GM12878 (cell line): ENCODE measurements around the gene CLIP1. TPM values are rescaled to one million over a fixed set of nuclear protein-coding genes. Genes with fewer than 3 reads are reported as not detected.

ENCODE experiments used
- ATAC-seq: fragments of 200-7000 bp; cut with Tn5 transposase; 3 replicates; pipeline ENCODE4 v1.9.1; 2020; ENCODE audit warnings: mild to moderate bottlenecking, moderate library complexity
- BruUV-seq: library from RNA; stranded (reverse); fragments of 400-500 nt; replicated peaks from 2 replicates; lab custom pipeline; 2021; lab: Mats Ljungman, UMichigan
- CTCF ChIA-PET: fragments of 300-600 bp; sonication (Branson Sonifier 250); formaldehyde crosslinking; extraction: SDS; loops from one replicate; lab custom pipeline; 2021; ENCODE audit warnings: inconsistent platforms; lab: Yijun Ruan, JAX
- POLR2A ChIA-PET: fragments of 350-600 bp; formaldehyde crosslinking; extraction: SDS; loops from one replicate; lab custom pipeline; 2021; ENCODE audit warnings: inconsistent platforms; lab: Charles Lee
- RAD21 ChIA-PET: fragments of 300-600 bp; sonication (Branson Sonifier 250); formaldehyde crosslinking; loops from one replicate; lab custom pipeline; 2023; ENCODE audit warnings: antibody characterized with exemption; ENCODE audit not compliant: unreplicated experiment; lab: Charles Lee
- SMC1A ChIA-PET: fragments of 300-600 bp; sonication (Branson Sonifier 250); formaldehyde crosslinking; loops from one replicate; lab custom pipeline; 2023; ENCODE audit not compliant: unreplicated experiment, uncharacterized antibody; lab: Charles Lee
- DNase-seq: peaks from one replicate; pipeline ENCODE4 v3.0.0-alpha.2; 2011; ENCODE audit warnings: low read depth, low spot score
- FAIRE-seq: peaks from 3 replicates; lab custom pipeline; 2011; peaks lifted over from hg19 to GRCh38; lab: Jason Lieb, UNC
- H2AFZ ChIP-seq: 2 replicates; pipeline ENCODE4 v1.6.0; 2011; ENCODE audit warnings: low read depth, low read length, control low read depth; ENCODE audit not compliant: control insufficient read depth
- H3K27ac ChIP-seq: 2 replicates; pipeline ENCODE4 v1.5.1; 2011; ENCODE audit warnings: control low read depth; ENCODE audit not compliant: control insufficient read depth, insufficient read depth
- H3K27me3 ChIP-seq, 2 experiments: replicated peaks in 1 of 2; 2 replicates each; pipeline versions ENCODE4 v1.6.0 to v1.6.1; 2011; ENCODE audit warnings: low read length in 1 of 2; ENCODE audit not compliant: control insufficient read depth in 2 of 2, insufficient read depth in 2 of 2
- H3K36me3 ChIP-seq, 2 experiments: 2 replicates each; pipeline ENCODE4 v1.5.1; 2011; ENCODE audit warnings: low read length in 1 of 2; ENCODE audit not compliant: control insufficient read depth in 2 of 2, insufficient read depth in 2 of 2
- H3K4me1 ChIP-seq: 2 replicates; pipeline ENCODE4 v1.6.1; 2011; ENCODE audit warnings: mild to moderate bottlenecking, low read length, moderate library complexity, mixed read lengths; ENCODE audit not compliant: control insufficient read depth, insufficient read depth
- H3K4me2 ChIP-seq: 2 replicates; pipeline ENCODE4 v1.6.0; 2011; ENCODE audit warnings: control low read depth; ENCODE audit not compliant: control insufficient read depth, insufficient read depth
- H3K4me3 ChIP-seq: fragments of 200-600 bp; sonication (generic); 2 replicates; pipeline ENCODE4 v1.5.1; 2016
- H3K79me2 ChIP-seq: 2 replicates; pipeline ENCODE4 v1.6.0; 2011; ENCODE audit warnings: low read length; ENCODE audit not compliant: control insufficient read depth, insufficient read depth
- H3K9ac ChIP-seq: 2 replicates; pipeline ENCODE4 v1.8.0; 2011; ENCODE audit warnings: low read length, control low read depth, mixed read lengths; ENCODE audit not compliant: control insufficient read depth, insufficient read depth
- H3K9me3 ChIP-seq: replicated peaks from 3 replicates; pipeline ENCODE4 v1.5.1; 2011; ENCODE audit warnings: mild to moderate bottlenecking, low read length; ENCODE audit not compliant: control insufficient read depth, insufficient read depth
- H4K20me1 ChIP-seq: 2 replicates; pipeline ENCODE4 v1.6.0; 2011; ENCODE audit not compliant: control insufficient read depth, insufficient read depth
- BCL11A ChIP-seq: IDR thresholded peaks from 2 replicates; pipeline ENCODE4 v1.6.1; 2011; ENCODE audit warnings: low read depth, low read length
- CBX5 ChIP-seq: sonication (generic); IDR thresholded peaks from 2 replicates; pipeline ENCODE4 v1.6.1; 2016; ENCODE audit warnings: low read depth, moderate library complexity, mild to moderate bottlenecking, inconsistent platforms
- EGR1 ChIP-seq, 2 experiments: IDR thresholded peaks; 1 replicate in 1 of 2; 2 replicates in 1 of 2; pipeline ENCODE4 v1.6.1; 2011 to 2012; ENCODE audit warnings: low read depth in 2 of 2, low read length in 2 of 2, borderline replicate concordance in 1 of 2, mild to moderate bottlenecking in 1 of 2, moderate library complexity in 1 of 2
- EZH2 ChIP-seq: IDR thresholded peaks from 2 replicates; pipeline ENCODE4 v1.6.1; 2012; ENCODE audit warnings: low read depth, mild to moderate bottlenecking, control low read depth, inconsistent platforms, low read length, borderline replicate concordance; ENCODE audit not compliant: control insufficient read depth
- FOS ChIP-seq: IDR thresholded peaks from 3 replicates; pipeline ENCODE4 v1.6.1; 2011; ENCODE audit warnings: borderline replicate concordance; ENCODE audit not compliant: insufficient read length; ENCODE audit errors: extremely low read depth
- FOXK2 ChIP-seq: fragments of 450-650 bp; IDR thresholded peaks from 2 replicates; pipeline ENCODE4 v1.6.1; 2017; ENCODE audit warnings: mild to moderate bottlenecking, moderate library complexity
- HDAC6 ChIP-seq: fragments of 200-600 bp; sonication (generic); IDR thresholded peaks from one replicate; pipeline ENCODE4 v1.8.0; 2017; ENCODE audit warnings: antibody characterized with exemption; ENCODE audit not compliant: unreplicated experiment
- MEF2B ChIP-seq: fragments of 450-650 bp; IDR thresholded peaks from 2 replicates; pipeline ENCODE4 v1.6.1; 2018; ENCODE audit warnings: mild to moderate bottlenecking, moderate library complexity; ENCODE audit not compliant: partially characterized antibody, poor library complexity, severe bottlenecking
- MTA2 ChIP-seq: fragments of 450-650 bp; IDR thresholded peaks from 2 replicates; pipeline ENCODE4 v1.6.1; 2016; ENCODE audit warnings: low read depth, mild to moderate bottlenecking, moderate library complexity
- WRNIP1 ChIP-seq: IDR thresholded peaks from 2 replicates; pipeline ENCODE4 v1.6.1; 2011; ENCODE audit warnings: low read depth, low read length, improper control_type of control experiment, borderline replicate concordance
- ZBED1 ChIP-seq: IDR thresholded peaks from 2 replicates; pipeline ENCODE4 v1.6.1; 2016; ENCODE audit warnings: borderline replicate concordance
- WGBS: methylation state at CpG from one replicate; pipeline ENCODE4 v1.1.6; 2016; ENCODE audit warnings: low lambda C conversion rate; ENCODE audit not compliant: insufficient replicate concordance, insufficient coverage; ENCODE audit errors: missing lambda C conversion rate; 5-methylcytosine and 5-hydroxymethylcytosine counted together
- in situ Hi-C: fragments of 300-500 bp; cut with MboI; formaldehyde crosslinking; loops from 9 replicates; pipeline ENCODE4 v1.14.3; 2018; ENCODE audit warnings: mixed read lengths
- intact Hi-C: fragments of 100-400 bp; cut with micrococcal nuclease; formaldehyde crosslinking; loops from one replicate; pipeline ENCODE4 v1.14.2; 2022; ENCODE audit not compliant: unreplicated experiment
- polyA plus RNA-seq, 11 experiments: library from polyadenylated mRNA; depleted of rRNA in 4 of 11; unstranded in 6 of 11; stranded (reverse) in 5 of 11; fragments of >200 nt; fragmentation: Nextera tagmentation in 4 of 11; fragmentation: Illumina TruSeq in 1 of 11; extraction: Ambion mirVana in 4 of 11; extraction: Trizol in 1 of 11; gene quantifications; 1 replicate in 1 of 11; 2 replicates in 10 of 11; pipeline versions ENCODE4 v1.2.1 to v1.2.3, GENCODE V29; 2011 to 2016; ENCODE audit warnings: inconsistent platforms in 2 of 11, missing spikeins in 2 of 11, low read depth in 1 of 11
- total RNA-seq, 4 experiments: library from RNA; depleted of rRNA in 3 of 4; stranded (reverse); fragments of >200 nt in 3 of 4; fragmentation: Illumina TruSeq in 1 of 4; extraction: Trizol in 1 of 4; gene quantifications; 2 replicates each; pipeline versions ENCODE4 v1.2.1 to v1.2.3, GENCODE V29; 2013 to 2021
- TF ChIP-seq, protein P1 (sequence below): IDR thresholded peaks from 2 replicates; pipeline ENCODE4 v1.6.1; 2012; ENCODE audit warnings: low read length, inconsistent platforms
- TF ChIP-seq, protein P2 (sequence below): fragments of 450-650 bp; IDR thresholded peaks from 2 replicates; pipeline ENCODE4 v1.6.1; 2017; ENCODE audit warnings: low read depth, mild to moderate bottlenecking, moderate library complexity
- TF ChIP-seq, protein P3 (sequence below): fragments of 450-650 bp; IDR thresholded peaks from 2 replicates; pipeline ENCODE4 v1.6.1; 2017; ENCODE audit warnings: mild to moderate bottlenecking, moderate library complexity

Gene CLIP1
- total and polyA plus RNA-seq, 10 of the 15 experiments (the other 5 are each of a cell fraction or from before 2014, with no cell fraction given) = 6.0 to 45.4 (median 25.2) TPM

DNA sequence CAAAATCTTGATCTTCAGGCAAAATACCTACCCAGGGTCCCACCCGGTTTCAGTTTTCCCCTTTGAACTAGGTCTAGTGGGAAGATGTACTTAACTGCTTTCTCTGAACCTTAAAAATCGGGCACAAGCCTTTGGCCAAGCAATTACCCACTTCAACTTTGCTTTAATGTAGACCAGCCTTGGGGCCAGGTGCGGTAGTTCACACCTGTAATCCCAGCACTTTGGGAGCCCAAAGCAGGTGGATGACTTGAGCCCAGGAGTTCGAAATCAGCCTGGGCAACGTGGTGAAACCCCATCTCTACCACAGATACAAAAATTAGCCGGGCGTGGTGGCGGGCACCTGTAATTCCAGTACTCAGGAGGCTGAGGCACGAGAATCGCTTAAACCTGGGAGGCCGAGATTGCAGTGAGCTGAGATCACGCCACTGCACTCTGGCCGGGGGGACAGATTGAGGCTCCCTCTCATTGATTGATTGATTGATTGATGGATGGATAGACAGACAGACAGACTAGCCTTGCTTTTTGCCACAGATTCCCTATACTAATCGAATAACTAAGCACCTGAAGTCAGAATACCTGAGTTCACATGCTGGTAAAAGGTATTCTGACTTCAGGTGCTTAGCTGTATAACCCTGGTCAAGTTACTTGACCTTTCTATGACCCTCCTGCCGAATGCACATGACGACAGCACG lies 1.9 kb downstream of the CLIP1 start:
- no peak for DNase-seq
- peak overlapping the region; percentile 81 for H3K4me2 ChIP-seq
- BruUV-seq = TSS peak; percentile 69
- ChIA-PET CTCF (interaction anchor here (2.0 to 8.3 kb wide), 4 partner anchors 8 to 52 kb away, joined by 5 to 100 read pairs (median 16); no protein-coding TSS in a partner anchor), POLR2A (interaction anchor here (1.0 to 2.4 kb wide), 2 partner anchors 17 to 81 kb away, joined by 5 to 7 read pairs; no protein-coding TSS in a partner anchor), RAD21 (interaction anchor here (0.9 to 2.9 kb wide), 5 partner anchors 17 to 80 kb away, joined by 4 to 25 read pairs (median 11); partner anchors contain the start of gene ZCCHC8), SMC1A (interaction anchor here (0.6 to 9.4 kb wide), 7 partner anchors 11 to 73 kb away, joined by 3 to 48 read pairs (median 6); no protein-coding TSS in a partner anchor)
- H3K27me3 ChIP-seq = no peaks in the 10 kb centered on the region
- H3K9ac ChIP-seq = peak overlapping the region; percentile 95
- intact Hi-C loops = no loop called here
- H2AFZ ChIP-seq = no peak overlapping the region; the same call in 1 of the 2 replicates
- H4K20me1 ChIP-seq = no peaks in the 10 kb centered on the region
- H3K79me2 ChIP-seq = peaks cover 48% of the 10 kb centered on the region
- in situ Hi-C loops = no loop called here
- peaks cover 40% of the 10 kb centered on the region for H3K4me1 ChIP-seq
- no peak for ATAC-seq
- no peaks in the 10 kb centered on the region for H3K9me3 ChIP-seq
- 5% methylated on average over 17 of the region's 17 CpGs for WGBS
- H3K36me3 ChIP-seq = no peaks in the 10 kb centered on the region
- FAIRE-seq = no peak
- peak overlapping the region; percentile 88 for H3K27ac ChIP-seq
- H3K4me3 ChIP-seq = peak overlapping the region; percentile 86
- no peak for TF ChIP-seq ZBED1
- no peak for TF ChIP-seq WRNIP1
- TF ChIP-seq CBX5 = no peak
- no peak for TF ChIP-seq EZH2
- TF ChIP-seq MTA2 = no peak
- no peak for TF ChIP-seq HDAC6
- no peak for TF ChIP-seq MEF2B
- TF ChIP-seq FOXK2 = no peak
- no peak for TF ChIP-seq BCL11A
- TF ChIP-seq, protein P1, sequence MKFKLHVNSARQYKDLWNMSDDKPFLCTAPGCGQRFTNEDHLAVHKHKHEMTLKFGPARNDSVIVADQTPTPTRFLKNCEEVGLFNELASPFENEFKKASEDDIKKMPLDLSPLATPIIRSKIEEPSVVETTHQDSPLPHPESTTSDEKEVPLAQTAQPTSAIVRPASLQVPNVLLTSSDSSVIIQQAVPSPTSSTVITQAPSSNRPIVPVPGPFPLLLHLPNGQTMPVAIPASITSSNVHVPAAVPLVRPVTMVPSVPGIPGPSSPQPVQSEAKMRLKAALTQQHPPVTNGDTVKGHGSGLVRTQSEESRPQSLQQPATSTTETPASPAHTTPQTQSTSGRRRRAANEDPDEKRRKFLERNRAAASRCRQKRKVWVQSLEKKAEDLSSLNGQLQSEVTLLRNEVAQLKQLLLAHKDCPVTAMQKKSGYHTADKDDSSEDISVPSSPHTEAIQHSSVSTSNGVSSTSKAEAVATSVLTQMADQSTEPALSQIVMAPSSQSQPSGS = no peak
- no peak for TF ChIP-seq FOS
- TF ChIP-seq, protein P2, sequence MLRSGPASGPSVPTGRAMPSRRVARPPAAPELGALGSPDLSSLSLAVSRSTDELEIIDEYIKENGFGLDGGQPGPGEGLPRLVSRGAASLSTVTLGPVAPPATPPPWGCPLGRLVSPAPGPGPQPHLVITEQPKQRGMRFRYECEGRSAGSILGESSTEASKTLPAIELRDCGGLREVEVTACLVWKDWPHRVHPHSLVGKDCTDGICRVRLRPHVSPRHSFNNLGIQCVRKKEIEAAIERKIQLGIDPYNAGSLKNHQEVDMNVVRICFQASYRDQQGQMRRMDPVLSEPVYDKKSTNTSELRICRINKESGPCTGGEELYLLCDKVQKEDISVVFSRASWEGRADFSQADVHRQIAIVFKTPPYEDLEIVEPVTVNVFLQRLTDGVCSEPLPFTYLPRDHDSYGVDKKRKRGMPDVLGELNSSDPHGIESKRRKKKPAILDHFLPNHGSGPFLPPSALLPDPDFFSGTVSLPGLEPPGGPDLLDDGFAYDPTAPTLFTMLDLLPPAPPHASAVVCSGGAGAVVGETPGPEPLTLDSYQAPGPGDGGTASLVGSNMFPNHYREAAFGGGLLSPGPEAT = 0 out of 2 replicates have a peak, but pooled peaks have one; percentile 14
- no peak for TF ChIP-seq EGR1 (IDR thresholded peaks at IDR 0.05; ENCODE audit: borderline replicate concordance in 1 of 2, low read depth in 2 of 2, low read length in 2 of 2)
- TF ChIP-seq, protein P3, sequence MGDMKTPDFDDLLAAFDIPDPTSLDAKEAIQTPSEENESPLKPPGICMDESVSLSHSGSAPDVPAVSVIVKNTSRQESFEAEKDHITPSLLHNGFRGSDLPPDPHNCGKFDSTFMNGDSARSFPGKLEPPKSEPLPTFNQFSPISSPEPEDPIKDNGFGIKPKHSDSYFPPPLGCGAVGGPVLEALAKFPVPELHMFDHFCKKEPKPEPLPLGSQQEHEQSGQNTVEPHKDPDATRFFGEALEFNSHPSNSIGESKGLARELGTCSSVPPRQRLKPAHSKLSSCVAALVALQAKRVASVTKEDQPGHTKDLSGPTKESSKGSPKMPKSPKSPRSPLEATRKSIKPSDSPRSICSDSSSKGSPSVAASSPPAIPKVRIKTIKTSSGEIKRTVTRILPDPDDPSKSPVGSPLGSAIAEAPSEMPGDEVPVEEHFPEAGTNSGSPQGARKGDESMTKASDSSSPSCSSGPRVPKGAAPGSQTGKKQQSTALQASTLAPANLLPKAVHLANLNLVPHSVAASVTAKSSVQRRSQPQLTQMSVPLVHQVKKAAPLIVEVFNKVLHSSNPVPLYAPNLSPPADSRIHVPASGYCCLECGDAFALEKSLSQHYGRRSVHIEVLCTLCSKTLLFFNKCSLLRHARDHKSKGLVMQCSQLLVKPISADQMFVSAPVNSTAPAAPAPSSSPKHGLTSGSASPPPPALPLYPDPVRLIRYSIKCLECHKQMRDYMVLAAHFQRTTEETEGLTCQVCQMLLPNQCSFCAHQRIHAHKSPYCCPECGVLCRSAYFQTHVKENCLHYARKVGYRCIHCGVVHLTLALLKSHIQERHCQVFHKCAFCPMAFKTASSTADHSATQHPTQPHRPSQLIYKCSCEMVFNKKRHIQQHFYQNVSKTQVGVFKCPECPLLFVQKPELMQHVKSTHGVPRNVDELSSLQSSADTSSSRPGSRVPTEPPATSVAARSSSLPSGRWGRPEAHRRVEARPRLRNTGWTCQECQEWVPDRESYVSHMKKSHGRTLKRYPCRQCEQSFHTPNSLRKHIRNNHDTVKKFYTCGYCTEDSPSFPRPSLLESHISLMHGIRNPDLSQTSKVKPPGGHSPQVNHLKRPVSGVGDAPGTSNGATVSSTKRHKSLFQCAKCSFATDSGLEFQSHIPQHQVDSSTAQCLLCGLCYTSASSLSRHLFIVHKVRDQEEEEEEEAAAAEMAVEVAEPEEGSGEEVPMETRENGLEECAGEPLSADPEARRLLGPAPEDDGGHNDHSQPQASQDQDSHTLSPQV = no peak
